HUDEP-2 (cell line): Measurements from ENCODE around the gene TRMT61A.
A peak's percentile ranks its signal among the peaks of the same experiment; 100 is the strongest.
"Not testable (repeated sequence)": the region's sequence is repeated elsewhere in the genome, so short reads cannot be mapped to it uniquely, and the experiment has no call there.

Experiments
- DNase-seq, 76 experiments: peaks; one replicate each; lab custom pipeline; 2025; ENCODE audit not compliant: unreplicated experiment in 76 of 76; lab: John Stamatoyannopoulos, UW

Gene TRMT61A

GRCh38 chr14:103508521-103509329 is 20.3 kb upstream of the TRMT61A start:
- no peak for DNase-seq

GRCh38 chr14:103509864-103510723 is 18.9 kb upstream of the TRMT61A start:
- no peak for DNase-seq

DNA sequence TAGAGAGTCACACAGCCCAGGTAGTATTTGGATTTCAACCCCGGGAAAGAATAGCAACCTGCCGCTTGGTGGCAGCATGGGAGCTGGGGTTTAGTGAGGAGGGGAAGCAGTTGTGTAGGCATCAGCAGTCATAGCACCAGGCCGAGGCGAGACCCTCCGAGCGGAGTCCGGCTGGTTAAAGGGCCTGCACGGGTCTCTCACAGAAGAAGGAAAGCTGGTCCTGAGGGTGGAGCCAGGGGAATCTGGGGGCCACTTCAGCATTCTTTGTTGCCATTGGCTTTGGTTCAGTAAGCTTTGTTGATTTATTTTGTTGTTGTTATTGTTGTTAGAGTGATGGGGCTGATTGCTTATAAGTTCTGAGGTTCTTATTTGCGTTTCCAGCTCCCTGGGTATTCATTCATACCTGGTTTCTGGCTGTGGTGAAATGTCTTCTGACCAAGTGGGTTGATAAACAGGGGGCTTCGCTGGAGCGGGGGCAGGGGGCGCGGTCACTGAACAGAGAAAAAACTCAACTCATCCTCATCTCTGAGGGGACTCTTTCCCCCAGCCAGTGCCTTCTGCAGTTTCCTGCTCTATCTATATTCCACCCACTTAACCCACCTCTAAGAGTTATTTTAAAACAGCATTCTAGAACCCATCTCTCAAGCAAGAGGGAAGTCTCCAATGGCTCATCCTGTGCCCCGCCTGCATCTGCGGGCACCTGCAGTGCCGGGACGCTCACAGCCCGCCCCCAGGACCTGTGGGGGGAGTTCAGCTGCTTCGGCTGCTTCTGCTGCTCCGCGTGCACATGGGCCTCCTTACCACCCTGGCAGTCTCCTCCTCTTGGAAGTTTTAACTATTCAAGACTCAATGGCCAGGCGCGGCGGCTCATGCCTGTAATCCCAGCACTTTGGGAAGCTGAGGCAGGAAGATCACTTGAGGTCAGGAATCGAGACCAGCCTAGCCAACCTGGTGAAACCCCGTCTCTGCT is 18.0 kb upstream of the TRMT61A start:
- DNase-seq: no peak

GRCh38 chr14:103512180-103512579 is 16.8 kb upstream of the TRMT61A start:
- not testable (repeated sequence) for DNase-seq

GRCh38 chr14:103512701-103513611 is 16.0 kb upstream of the TRMT61A start:
- DNase-seq: peak in 71 of 76 experiments; percentile 12 to 89 (median 68)

- DNase-seq: no peak
Observed at GRCh38 chr14:103514596-103515421, 14.2 kb upstream of the TRMT61A start.

DNA sequence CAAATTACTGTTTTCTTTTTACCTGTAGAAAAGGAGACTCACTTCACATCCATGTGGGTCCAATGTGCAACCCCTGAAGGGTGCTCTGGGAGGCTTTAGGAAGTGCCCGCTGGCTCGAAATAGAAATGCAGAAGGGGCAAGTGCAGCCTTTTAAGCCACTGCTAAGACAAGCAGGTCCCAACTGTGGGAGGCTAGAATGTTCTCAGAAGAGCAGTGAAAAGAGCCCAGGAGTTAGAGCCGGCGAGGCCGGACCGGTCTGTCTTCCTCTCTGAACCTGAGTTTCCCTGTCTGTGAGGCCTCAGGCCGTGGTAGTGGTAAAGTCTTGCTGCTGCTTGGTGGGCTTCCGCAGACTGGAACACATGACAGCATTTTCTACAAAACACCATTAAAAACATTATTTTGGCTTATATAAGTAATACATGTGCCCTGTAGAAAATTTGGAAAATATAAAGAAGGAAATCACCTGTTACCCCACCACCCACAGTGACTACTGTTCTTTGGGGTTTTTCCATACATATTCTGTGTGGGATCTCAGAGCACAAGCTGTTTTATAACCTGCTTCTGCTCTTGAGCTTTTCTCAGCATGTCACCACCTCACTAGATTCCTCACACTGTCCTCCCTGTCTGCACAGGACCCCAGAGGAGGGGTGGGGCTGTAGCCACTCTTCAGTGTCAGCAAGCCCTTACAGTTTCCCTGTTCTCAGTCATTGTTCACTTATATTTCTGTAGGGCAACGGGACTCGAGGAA is 12.4 kb upstream of the TRMT61A start:
- DNase-seq: no peak

DNA sequence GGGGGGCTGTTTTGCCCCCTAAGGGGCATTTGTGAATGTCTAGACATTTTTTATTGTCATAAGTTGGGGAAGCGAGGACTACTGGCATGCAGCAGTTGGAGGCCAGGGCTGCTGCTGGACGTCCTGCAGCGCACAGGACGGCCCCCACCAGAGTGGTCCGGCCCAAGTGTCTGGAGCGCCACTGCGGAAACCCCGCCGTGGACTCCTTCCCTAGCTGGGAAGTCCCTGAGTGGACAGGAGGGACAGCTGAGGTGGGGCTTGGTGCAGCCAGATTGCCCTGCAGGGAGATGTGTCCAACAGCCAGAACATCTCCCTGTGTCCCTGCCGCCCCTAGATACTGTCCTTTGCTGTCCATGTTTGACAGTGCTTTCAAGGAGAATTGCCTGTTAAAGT is 11.8 kb upstream of the TRMT61A start:
- no peak for DNase-seq

DNA sequence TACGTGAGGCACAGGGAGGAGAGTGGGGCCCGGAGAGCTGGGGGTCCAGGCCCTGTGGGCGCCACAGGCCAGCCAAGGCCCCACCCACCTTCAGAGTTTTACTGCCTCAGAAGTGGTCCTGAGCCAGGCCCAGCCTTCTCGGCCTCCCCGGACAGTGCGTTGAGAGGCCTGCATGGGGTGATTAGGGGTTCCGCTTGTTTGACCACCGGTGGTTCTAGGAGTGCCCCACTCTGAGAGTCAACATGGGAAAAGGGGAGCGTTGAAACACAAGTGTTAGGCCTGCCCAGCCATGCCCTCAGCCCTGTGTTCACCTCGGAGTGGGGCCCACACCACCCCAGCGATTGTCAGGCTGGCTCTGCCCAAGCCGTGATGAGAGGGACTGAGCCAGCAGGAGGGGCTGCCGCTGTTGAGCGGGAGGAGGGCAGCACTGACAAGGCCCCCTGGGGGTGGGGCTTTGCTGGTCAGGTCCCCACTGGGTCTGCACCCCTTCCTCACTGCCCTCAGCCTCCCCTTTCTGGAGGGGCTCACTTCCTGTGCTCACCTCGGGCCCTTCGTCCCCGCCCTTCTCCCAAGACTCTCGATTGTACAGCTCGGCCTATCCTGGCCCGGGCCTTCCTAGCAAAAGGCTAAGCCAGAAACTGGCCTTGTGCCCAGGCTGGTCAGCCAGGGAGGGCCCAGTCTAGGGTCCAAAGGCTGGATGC is 11.1 kb upstream of the TRMT61A start:
- no peak for DNase-seq

DNA sequence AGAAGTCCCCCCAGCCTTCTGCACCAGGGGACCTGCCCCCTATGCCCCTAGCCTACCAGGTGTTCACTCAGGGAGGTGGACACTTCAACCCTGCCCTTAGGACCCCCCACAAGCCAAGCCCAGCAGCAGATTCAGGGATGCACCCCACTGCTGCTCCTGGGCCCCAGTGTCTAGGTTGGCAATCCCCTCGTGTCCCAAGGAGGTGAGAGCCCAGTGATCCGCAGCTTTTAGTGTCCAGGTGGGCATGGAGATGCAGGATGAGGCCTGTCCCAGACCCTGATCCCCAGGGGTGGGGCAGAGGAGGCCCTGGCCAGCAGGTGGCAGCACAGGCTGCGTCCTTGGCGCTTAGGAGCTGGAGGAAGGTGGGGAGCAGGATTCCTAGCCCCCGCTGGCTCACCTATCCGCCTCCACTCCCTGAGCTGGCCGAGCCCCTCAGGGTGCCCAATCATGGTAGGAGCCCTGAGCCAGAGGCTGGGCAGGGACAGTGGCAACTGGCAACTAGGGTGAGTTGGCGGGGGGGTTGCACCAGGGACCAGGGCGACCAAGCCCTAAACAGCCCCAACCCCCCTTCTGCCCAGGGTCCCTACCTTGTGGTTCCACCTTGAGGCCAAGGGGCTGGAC is 10.5 kb upstream of the TRMT61A start:
- DNase-seq: peak in 44 of 76 experiments; percentile 6 to 59 (median 35)

GRCh38 chr14:103519043-103519836 is 9.8 kb upstream of the TRMT61A start:
- DNase-seq: peak in 56 of 76 experiments; percentile 2 to 73 (median 36)

- DNase-seq: peak in 6 of 76 experiments; percentile 29 to 61 (median 37)
Observed at GRCh38 chr14:103519837-103520212, 9.2 kb upstream of the TRMT61A start.

GRCh38 chr14:103520269-103520656 is 8.7 kb upstream of the TRMT61A start:
- DNase-seq: no peak

- peak in 73 of 76 experiments; percentile 44 to 89 (median 75) for DNase-seq
Observed at GRCh38 chr14:103520657-103521437, 8.1 kb upstream of the TRMT61A start.

- peak in 23 of 76 experiments; percentile 34 to 69 (median 54) for DNase-seq
Observed at GRCh38 chr14:103521438-103521950, 7.5 kb upstream of the TRMT61A start.
